IPS-15b (cell line): Measurements from ENCODE around the gene ARID1B.

Experiments
- H3K27me3 ChIP-seq: one replicate; pipeline ENCODE4 v1.6.1; 2013; ENCODE audit warnings: low read length; ENCODE audit not compliant: control insufficient read depth, insufficient read depth
- H3K36me3 ChIP-seq: one replicate; pipeline ENCODE4 v1.6.1; 2013; ENCODE audit warnings: low read length; ENCODE audit not compliant: control insufficient read depth, insufficient read depth
- H3K4me1 ChIP-seq: one replicate; pipeline ENCODE4 v1.6.1; 2013; ENCODE audit warnings: mild to moderate bottlenecking, low read length; ENCODE audit not compliant: control insufficient read depth, insufficient read depth
- H3K4me3 ChIP-seq: one replicate; pipeline ENCODE4 v1.5.1; 2013; ENCODE audit warnings: low read depth, low read length
- H3K9ac ChIP-seq: one replicate; pipeline ENCODE4 v1.6.1; 2013; ENCODE audit warnings: low read depth, mild to moderate bottlenecking, low read length
- H3K9me3 ChIP-seq: one replicate; pipeline ENCODE4 v1.6.1; 2013; ENCODE audit warnings: mild to moderate bottlenecking, low read length; ENCODE audit not compliant: control insufficient read depth, insufficient read depth

Gene ARID1B

DNA sequence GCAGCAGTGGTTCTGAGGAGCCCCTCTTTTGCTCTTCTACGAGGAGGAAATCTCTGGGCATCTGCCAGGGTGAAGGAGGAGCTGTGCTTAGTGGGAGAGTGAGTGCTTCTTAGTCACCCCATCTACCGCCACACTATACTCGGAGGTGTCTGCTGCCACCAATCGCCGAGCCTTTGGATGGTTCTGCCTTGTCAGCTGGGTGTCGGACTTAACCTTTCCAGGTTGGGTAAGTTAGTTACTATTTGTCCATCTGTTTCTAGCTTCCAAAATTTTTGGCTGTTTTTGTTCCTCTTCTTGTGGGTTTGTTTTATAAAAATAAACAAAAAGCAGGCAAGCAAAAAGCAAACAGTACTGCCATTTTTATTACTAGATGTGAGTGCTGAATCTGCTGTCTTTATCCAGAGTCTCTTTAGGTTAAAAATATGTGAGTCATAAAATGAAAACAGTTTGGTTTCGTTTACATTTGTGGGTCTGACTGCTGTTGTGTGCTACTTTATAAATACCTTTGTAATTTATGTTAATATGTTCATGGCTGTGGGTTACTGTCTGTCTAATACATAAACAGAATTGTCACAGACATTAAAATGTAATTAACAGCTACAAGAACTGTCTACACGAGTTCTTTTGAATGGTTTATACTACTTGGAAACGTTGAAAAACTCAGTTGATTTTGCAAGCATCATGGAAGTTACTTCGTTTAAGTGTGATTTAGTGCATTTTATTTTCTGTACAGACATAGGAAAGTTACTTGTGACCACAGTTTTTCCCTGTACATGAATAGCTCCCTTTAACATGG is 89.2 kb downstream of the ARID1B start:
- H3K4me1 ChIP-seq = peaks cover 35% of the 10 kb centered on the region
- no peaks in the 10 kb centered on the region for H3K27me3 ChIP-seq
- no peaks in the 10 kb centered on the region for H3K9me3 ChIP-seq
- H3K9ac ChIP-seq = no peak overlapping the region
- H3K36me3 ChIP-seq = no peaks in the 10 kb centered on the region
- H3K4me3 ChIP-seq = no peak overlapping the region

DNA sequence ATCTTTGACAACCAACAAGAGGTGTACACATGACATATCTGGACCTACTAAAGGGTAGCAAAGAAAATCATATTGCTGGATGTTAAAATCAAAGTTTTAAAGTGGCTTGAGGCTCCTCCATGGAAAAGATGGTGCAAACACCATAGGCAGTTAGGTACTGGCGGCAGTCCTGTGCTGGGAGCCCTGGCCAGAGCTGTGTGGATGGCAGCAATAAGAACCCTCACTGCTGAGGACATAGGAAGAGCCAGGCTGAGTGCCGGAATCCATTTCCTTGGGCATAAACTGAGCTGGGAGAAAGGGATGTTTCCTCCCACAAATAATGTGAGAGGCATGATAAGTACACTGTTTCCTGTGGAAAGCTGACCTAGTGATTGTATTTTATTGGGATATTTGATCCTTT is 89.9 kb downstream of the ARID1B start:
- Histone ChIP-seq H3K4me1 (peaks cover 35% of the 10 kb centered on the region), H3K27me3 (no peaks in the 10 kb centered on the region), H3K4me3 (no peak overlapping the region), H3K36me3 (no peaks in the 10 kb centered on the region), H3K9ac (no peak overlapping the region), H3K9me3 (no peaks in the 10 kb centered on the region)

GRCh38 chr6:156868385-156868784 is 91.2 kb downstream of the ARID1B start:
- Histone ChIP-seq H3K36me3 (no peaks in the 10 kb centered on the region), H3K27me3 (no peaks in the 10 kb centered on the region), H3K9me3 (no peaks in the 10 kb centered on the region), H3K4me1 (peaks cover 35% of the 10 kb centered on the region), H3K4me3 (no peak overlapping the region), H3K9ac (no peak overlapping the region)

- Histone ChIP-seq H3K36me3 (no peaks in the 10 kb centered on the region), H3K4me3 (peak overlapping the region; percentile 27), H3K4me1 (peaks cover 34% of the 10 kb centered on the region), H3K9me3 (no peaks in the 10 kb centered on the region), H3K9ac (peak overlapping the region; percentile 70), H3K27me3 (no peaks in the 10 kb centered on the region)
Measured at GRCh38 chr6:156869980-156870398, 92.8 kb downstream of the ARID1B start.

DNA sequence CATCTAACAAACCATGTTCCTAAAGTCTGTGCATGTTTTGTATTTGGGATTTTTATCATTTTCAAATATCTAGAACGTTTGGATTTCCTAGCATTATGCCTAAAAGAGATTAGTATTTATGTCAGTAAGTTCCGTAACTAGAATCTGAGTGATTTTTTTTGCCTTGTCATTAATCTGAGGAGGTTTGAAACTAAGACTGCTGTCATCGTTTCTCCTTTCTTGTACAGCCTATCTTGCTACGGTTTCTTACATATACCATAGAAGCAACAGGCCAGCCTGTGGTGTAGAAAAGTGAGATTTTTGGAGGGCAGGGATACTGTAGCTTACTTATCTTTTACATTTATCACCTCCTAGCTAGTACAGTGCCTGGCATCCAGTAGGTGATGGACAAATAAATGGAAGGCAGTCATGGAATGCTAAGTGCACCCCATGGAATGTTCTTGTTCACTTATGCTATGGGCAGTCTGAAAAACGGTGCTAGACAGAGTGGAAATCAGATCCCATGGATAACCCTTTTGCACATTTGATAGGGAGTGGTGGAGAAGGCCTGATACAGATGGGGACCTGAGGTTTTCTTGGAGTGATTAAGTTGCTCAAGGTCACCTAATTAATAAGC is 93.9 kb downstream of the ARID1B start:
- H3K36me3 ChIP-seq = no peaks in the 10 kb centered on the region
- H3K4me3 ChIP-seq = no peak overlapping the region
- H3K9ac ChIP-seq = no peak overlapping the region
- H3K9me3 ChIP-seq = no peaks in the 10 kb centered on the region
- peaks cover 26% of the 10 kb centered on the region for H3K4me1 ChIP-seq
- H3K27me3 ChIP-seq = no peaks in the 10 kb centered on the region

DNA sequence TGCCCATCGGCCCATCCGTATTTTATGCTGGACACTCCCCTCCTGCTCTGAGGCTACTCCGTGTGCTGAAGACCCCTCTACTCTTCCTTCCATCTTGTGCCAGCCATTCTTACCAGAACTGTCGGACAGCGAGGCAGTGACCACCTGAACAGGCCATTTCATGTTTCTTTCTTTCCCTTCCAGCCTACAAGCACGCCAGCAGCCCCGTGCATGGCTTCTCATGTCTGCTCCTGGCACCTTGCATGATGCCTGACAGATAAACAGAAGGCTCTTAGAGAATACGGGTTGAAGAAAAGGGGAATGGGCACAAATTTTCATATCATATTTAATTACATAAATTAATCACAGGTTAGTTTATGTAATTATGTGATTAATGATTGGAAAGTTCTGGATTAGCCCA is 95.7 kb downstream of the ARID1B start:
- H3K9me3 ChIP-seq = no peaks in the 10 kb centered on the region
- no peaks in the 10 kb centered on the region for H3K27me3 ChIP-seq
- peaks cover 21% of the 10 kb centered on the region for H3K4me1 ChIP-seq
- H3K36me3 ChIP-seq = no peaks in the 10 kb centered on the region
- no peak overlapping the region for H3K4me3 ChIP-seq
- no peak overlapping the region for H3K9ac ChIP-seq

DNA sequence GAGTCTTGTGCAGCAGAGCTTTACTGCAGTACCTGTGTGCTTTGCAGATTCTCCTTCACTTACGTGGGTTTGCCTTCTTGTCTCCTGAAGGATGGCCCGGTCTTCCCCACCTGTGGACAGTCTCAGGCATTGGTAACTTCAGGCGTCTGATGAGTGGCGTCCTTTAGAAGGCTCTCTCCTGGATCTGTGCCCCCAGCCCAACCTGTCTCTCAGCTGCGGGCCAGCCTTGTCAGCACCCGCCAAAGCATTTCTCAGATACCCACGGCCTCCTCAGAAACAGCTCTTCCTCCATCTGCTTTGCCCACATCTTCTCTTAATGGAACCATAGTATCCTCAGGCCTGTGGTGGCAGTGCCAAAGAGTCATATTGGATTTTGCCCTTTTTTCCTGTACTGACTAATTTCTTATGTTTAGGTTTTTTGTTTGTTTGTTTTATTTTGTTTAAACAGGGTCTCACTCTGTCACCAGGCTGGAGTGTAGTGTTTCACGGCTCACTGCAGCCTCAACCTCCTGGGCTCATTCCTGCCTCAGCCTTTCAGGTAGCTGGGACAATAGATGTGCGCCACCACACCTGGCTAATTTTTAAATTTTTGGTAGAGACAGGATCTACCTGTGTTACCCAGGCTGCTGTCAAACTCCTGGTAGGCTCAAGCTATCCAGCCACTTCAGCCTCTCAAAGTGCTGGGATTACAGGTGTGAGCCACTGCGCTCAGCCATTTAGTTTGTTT is 96.6 kb downstream of the ARID1B start:
- no peaks in the 10 kb centered on the region for H3K36me3 ChIP-seq
- H3K27me3 ChIP-seq = no peaks in the 10 kb centered on the region
- H3K9ac ChIP-seq = no peak overlapping the region
- H3K9me3 ChIP-seq = no peaks in the 10 kb centered on the region
- no peak overlapping the region for H3K4me3 ChIP-seq
- peaks cover 17% of the 10 kb centered on the region for H3K4me1 ChIP-seq

DNA sequence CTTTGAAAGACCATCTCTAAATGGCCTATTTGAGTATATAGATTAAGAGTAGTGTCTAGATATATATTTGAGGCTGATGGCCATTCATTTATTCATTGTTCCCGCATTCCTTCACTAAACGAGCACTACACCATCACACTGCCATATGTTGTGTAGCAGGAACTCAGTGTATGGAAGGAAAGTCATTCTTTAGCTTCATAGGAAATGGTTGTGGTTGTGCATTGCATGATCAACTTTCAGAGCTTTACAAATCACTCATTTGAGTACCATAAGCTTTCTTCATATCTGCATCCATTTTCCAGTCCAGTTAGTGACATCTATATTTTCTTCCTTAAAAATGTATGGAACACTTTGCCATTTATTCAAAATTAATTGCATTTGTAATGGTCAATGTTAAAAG is 97.9 kb downstream of the ARID1B start:
- Histone ChIP-seq H3K36me3 (no peaks in the 10 kb centered on the region), H3K4me3 (no peak overlapping the region), H3K9ac (no peak overlapping the region), H3K9me3 (no peaks in the 10 kb centered on the region), H3K4me1 (peaks cover 7% of the 10 kb centered on the region), H3K27me3 (no peaks in the 10 kb centered on the region)

DNA sequence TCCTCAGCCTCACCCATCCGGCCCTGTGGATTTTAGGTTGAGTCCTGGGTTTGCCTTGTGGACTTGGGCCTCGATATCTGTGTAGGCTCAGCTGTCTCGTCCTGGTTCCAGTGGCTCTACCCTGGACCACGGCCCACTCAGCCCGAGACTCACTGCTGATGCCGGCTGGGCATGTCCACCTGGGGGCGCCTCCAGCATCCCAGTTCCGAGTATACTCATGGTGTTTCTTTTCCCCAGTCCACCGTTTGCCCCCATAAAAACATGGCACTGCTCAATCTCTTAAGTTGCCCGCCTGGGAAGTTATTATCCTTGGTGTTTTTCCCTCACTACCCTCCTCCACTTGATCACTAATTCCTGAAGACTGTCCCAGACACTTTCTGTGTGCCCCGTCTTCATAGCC is 99.1 kb downstream of the ARID1B start:
- Histone ChIP-seq H3K4me1 (peaks cover 4% of the 10 kb centered on the region), H3K9me3 (no peaks in the 10 kb centered on the region), H3K9ac (no peak overlapping the region), H3K4me3 (no peak overlapping the region), H3K27me3 (no peaks in the 10 kb centered on the region), H3K36me3 (no peaks in the 10 kb centered on the region)

DNA sequence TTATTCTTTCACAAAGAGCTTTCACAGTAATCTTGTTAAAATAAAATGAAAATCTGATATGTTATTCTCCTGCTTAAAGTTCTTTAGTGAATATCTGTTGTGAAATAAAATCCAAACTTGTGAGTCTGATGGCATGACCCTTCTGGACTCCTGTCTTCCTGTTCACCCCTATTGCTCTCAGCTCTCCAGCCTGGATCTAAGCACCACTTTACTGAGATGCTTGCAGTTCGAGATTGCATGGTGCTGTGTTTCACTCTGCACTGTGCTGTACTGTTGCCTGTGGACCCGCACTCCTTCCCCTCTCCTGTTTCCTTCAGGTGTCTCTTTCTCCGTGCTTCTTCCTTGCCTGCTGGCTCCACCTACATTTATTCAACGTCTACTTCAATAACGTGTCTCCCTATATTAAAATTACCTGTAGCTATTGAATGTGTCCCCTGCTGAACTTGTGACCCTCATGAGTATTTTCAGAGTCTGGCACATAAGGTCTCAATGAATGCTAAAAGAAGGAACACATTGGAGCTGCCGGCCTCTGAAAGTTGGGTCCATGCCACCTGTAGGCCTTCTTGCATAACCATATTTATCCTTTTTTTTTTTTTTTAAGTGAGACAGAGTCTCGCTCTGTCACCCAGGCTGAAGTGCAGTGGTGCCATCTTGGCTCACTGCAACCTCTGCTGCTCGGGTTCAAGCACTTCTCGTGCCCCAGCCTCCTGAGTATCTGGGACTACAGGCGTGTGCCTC is 100.1 kb downstream of the ARID1B start:
- Histone ChIP-seq H3K9me3 (no peaks in the 10 kb centered on the region), H3K9ac (no peak overlapping the region), H3K4me1 (peaks cover 5% of the 10 kb centered on the region), H3K36me3 (no peaks in the 10 kb centered on the region), H3K27me3 (no peaks in the 10 kb centered on the region), H3K4me3 (no peak overlapping the region)

- Histone ChIP-seq H3K4me1 (peaks cover 16% of the 10 kb centered on the region), H3K27me3 (no peaks in the 10 kb centered on the region), H3K9me3 (no peaks in the 10 kb centered on the region), H3K4me3 (no peak overlapping the region), H3K9ac (no peak overlapping the region), H3K36me3 (no peaks in the 10 kb centered on the region)
Measured at GRCh38 chr6:156878681-156879080, 101.5 kb downstream of the ARID1B start.
